Measurements from ENCODE around the gene ABCC2.
"Not testable (repeated sequence)": the region's sequence is repeated elsewhere in the genome, so short reads cannot be mapped to it uniquely, and the experiment has no call there.

ABCC2 gene
- 5.0 to 8.6 (median 7.2) reads per million in 4 donors for total RNA-seq

GRCh38 chr10:99782447-99783286 is at the start of gene ABCC2:
Gene ABCC2, plus strand, starts transcription at chr10:99782640. Its CDS starts 205 bp downstream, at chr10:99782845.
- no peak for DNase-seq

GRCh38 chr10:99733366-99733765 is 49.1 kb upstream of the ABCC2 start:
- DNase-seq: no peak

GRCh38 chr10:99734111-99734510 is 48.3 kb upstream of the ABCC2 start:
- DNase-seq: not testable (repeated sequence)

GRCh38 chr10:99740260-99740659 is 42.2 kb upstream of the ABCC2 start:
- DNase-seq: no peak

GRCh38 chr10:99740933-99741559 is 41.4 kb upstream of the ABCC2 start:
- DNase-seq: no peak

- DNase-seq: no peak
Observed at GRCh38 chr10:99742254-99742653, 40.2 kb upstream of the ABCC2 start.

GRCh38 chr10:99742701-99743100 is 39.7 kb upstream of the ABCC2 start:
- DNase-seq: no peak

GRCh38 chr10:99743841-99744240 is 38.6 kb upstream of the ABCC2 start:
- DNase-seq: no peak

- not testable (repeated sequence) for DNase-seq
Observed at GRCh38 chr10:99746166-99746565, 36.3 kb upstream of the ABCC2 start.

GRCh38 chr10:99748823-99749451 is 33.5 kb upstream of the ABCC2 start:
- DNase-seq: no peak

GRCh38 chr10:99750641-99751040 is 31.8 kb upstream of the ABCC2 start:
- DNase-seq: no peak

- no peak for DNase-seq
Observed at GRCh38 chr10:99754670-99755069, 27.8 kb upstream of the ABCC2 start.

GRCh38 chr10:99756159-99756558 is 26.3 kb upstream of the ABCC2 start:
- no peak for DNase-seq

- no peak for DNase-seq
Observed at GRCh38 chr10:99758211-99758891, 24.1 kb upstream of the ABCC2 start.

- no peak for DNase-seq
Observed at GRCh38 chr10:99760321-99760720, 22.1 kb upstream of the ABCC2 start.

- DNase-seq: no peak
Observed at GRCh38 chr10:99761365-99761764, 21.1 kb upstream of the ABCC2 start.

GRCh38 chr10:99765672-99766301 is 16.7 kb upstream of the ABCC2 start:
- no peak for DNase-seq

- peak in 1 of 5 donors; percentile 58 for DNase-seq
Observed at GRCh38 chr10:99766302-99766681, 16.1 kb upstream of the ABCC2 start.

GRCh38 chr10:99767901-99768300 is 14.5 kb upstream of the ABCC2 start:
- DNase-seq: no peak

- no peak for DNase-seq
Observed at GRCh38 chr10:99768556-99768955, 13.9 kb upstream of the ABCC2 start.

- DNase-seq: no peak
Observed at GRCh38 chr10:99769706-99770105, 12.7 kb upstream of the ABCC2 start.

GRCh38 chr10:99770408-99771045 is 11.9 kb upstream of the ABCC2 start:
- no peak for DNase-seq
